GM12801 (cell line): Measurements from ENCODE around the gene ATP6V0D1.

Experiments used
- CTCF ChIP-seq: IDR thresholded peaks from one replicate; pipeline ENCODE4 v1.5.1; 2011; ENCODE audit warnings: control low read depth; ENCODE audit not compliant: insufficient read length; ENCODE audit errors: extremely low read depth

Gene ATP6V0D1

GRCh38 chr16:67430977-67431774 lies 49.8 kb downstream of the ATP6V0D1 start, which contains the start of gene HSD11B2:
TSS of gene HSD11B2 (plus strand) at chr16:67431121. CDS start at chr16:67431249, 128 bp downstream.
- no peak for TF ChIP-seq CTCF

GRCh38 chr16:67430504-67430976 lies 50.4 kb downstream of the ATP6V0D1 start:
- no peak for TF ChIP-seq CTCF

- no peak for TF ChIP-seq CTCF
Observed at GRCh38 chr16:67429799-67430503, 51.0 kb downstream of the ATP6V0D1 start.

- TF ChIP-seq CTCF, result no peak
Observed at GRCh38 chr16:67429053-67429798, 51.7 kb downstream of the ATP6V0D1 start.

- TF ChIP-seq CTCF, result peak; percentile 25
Observed at GRCh38 chr16:67428146-67428731, 52.7 kb downstream of the ATP6V0D1 start.

GRCh38 chr16:67426950-67427349 lies 54.0 kb downstream of the ATP6V0D1 start:
- TF ChIP-seq CTCF, result no peak

GRCh38 chr16:67426022-67426421 lies 54.9 kb downstream of the ATP6V0D1 start:
- no peak for TF ChIP-seq CTCF
